Measurements from ENCODE around the gene STIM1.
"Not testable (repeated sequence)": the region's sequence is repeated elsewhere in the genome, so short reads cannot be mapped to it uniquely, and the experiment has no call there.

The STIM1 gene

GRCh38 chr11:4127357-4127756 is 271.9 kb downstream of the STIM1 start:
- Histone ChIP-seq H3K27me3 (ENCODE audit: insufficient read depth, poor library complexity, severe bottlenecking) (no peaks in the 10 kb centered on the region), H3K27ac (replicated peaks) (no peak overlapping the region), H3K4me3 (replicated peaks; ENCODE audit: insufficient read depth, low read length) (no peak overlapping the region)
- TF ChIP-seq GABPA (IDR thresholded peaks at IDR 0.05; ENCODE audit: low read depth) (no peak), REST (IDR thresholded peaks at IDR 0.05; ENCODE audit: insufficient replicate concordance, low read depth) (no peak), POLR2AphosphoS5 (IDR thresholded peaks at IDR 0.05; ENCODE audit: low read depth) (no peak), SPI1 (IDR thresholded peaks at IDR 0.05; ENCODE audit: borderline replicate concordance, low read depth) (no peak), CTCF (IDR thresholded peaks at IDR 0.05; ENCODE audit: insufficient read depth, low read length) (no peak)
- no peak for DNase-seq (ENCODE audit: low read depth in 1 of 2, low spot score in 1 of 2)

GRCh38 chr11:4130219-4130618 is 274.8 kb downstream of the STIM1 start:
- H3K4me3 ChIP-seq (replicated peaks; ENCODE audit: insufficient read depth, low read length); H3K27ac ChIP-seq (replicated peaks); DNase-seq (ENCODE audit: low read depth in 1 of 2, low spot score in 1 of 2); H3K27me3 ChIP-seq (ENCODE audit: insufficient read depth, poor library complexity, severe bottlenecking): not testable (repeated sequence)

- TF ChIP-seq REST (IDR thresholded peaks at IDR 0.05; ENCODE audit: insufficient replicate concordance, low read depth) = no peak
- no peak for TF ChIP-seq POLR2AphosphoS5 (IDR thresholded peaks at IDR 0.05; ENCODE audit: low read depth)
- TF ChIP-seq CTCF (IDR thresholded peaks at IDR 0.05; ENCODE audit: insufficient read depth, low read length) = no peak
- TF ChIP-seq SPI1 (IDR thresholded peaks at IDR 0.05; ENCODE audit: borderline replicate concordance, low read depth) = no peak
- no peak for TF ChIP-seq GABPA (IDR thresholded peaks at IDR 0.05; ENCODE audit: low read depth)
- no peak overlapping the region for H3K4me3 ChIP-seq (replicated peaks; ENCODE audit: insufficient read depth, low read length)
- no peak for DNase-seq (ENCODE audit: low read depth in 1 of 2, low spot score in 1 of 2)
- no peaks in the 10 kb centered on the region for H3K27me3 ChIP-seq (ENCODE audit: insufficient read depth, poor library complexity, severe bottlenecking)
- no peak overlapping the region for H3K27ac ChIP-seq (replicated peaks)
These were observed 279.3 kb downstream of the STIM1 start for GRCh38 chr11:4134806-4135205.

- Histone ChIP-seq H3K4me3 (replicated peaks; ENCODE audit: insufficient read depth, low read length) (no peak overlapping the region), H3K27me3 (ENCODE audit: insufficient read depth, poor library complexity, severe bottlenecking) (no peaks in the 10 kb centered on the region), H3K27ac (replicated peaks) (no peak overlapping the region)
- no peak for DNase-seq (ENCODE audit: low read depth in 1 of 2, low spot score in 1 of 2)
- TF ChIP-seq POLR2AphosphoS5 (IDR thresholded peaks at IDR 0.05; ENCODE audit: low read depth) = no peak
- TF ChIP-seq GABPA (IDR thresholded peaks at IDR 0.05; ENCODE audit: low read depth) = no peak
- TF ChIP-seq SPI1 (IDR thresholded peaks at IDR 0.05; ENCODE audit: borderline replicate concordance, low read depth) = no peak
- no peak for TF ChIP-seq REST (IDR thresholded peaks at IDR 0.05; ENCODE audit: insufficient replicate concordance, low read depth)
- TF ChIP-seq CTCF (IDR thresholded peaks at IDR 0.05; ENCODE audit: insufficient read depth, low read length) = no peak
These were observed 283.0 kb downstream of the STIM1 start for GRCh38 chr11:4138497-4138896.

Data from HL-60 (cell line).